Activated naive CD8-positive, alpha-beta T cell treated with anti-CD3 and anti-CD28 coated beads, Interleukin-2, amount 50 U/mL, for 16 hours (primary cell): ENCODE results near the gene F7.
"Not testable (repeated sequence)": the region's sequence is repeated elsewhere in the genome, so short reads cannot be mapped to it uniquely, and the experiment has no call there.

Source experiments
- DNase-seq: peaks from one replicate; pipeline ENCODE4 v3.0.0-alpha.2; 2020; ENCODE audit warnings: low read depth, low spot score

F7 gene

GRCh38 chr13:113102302-113102701 lies 3.3 kb upstream of the F7 start:
- DNase-seq = not testable (repeated sequence)

DNA sequence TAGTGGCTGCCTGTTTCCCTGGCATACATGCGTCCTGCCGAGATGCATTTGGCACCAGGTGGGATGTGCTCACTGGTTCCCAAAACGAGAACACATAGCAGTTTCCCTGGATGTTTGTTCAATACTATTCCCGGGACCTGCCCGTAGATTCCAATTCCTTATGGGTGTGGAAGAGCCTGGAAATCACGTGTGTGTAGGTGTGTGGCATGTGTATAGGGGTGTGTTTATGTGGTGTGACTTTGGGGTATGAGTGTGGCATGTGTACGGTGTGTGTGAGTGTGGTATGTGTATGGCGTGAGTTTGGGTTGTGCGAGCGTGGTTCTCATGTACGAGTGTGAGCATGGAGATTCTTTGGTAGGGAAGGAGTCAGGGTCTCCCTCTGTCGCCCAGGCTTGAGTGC lies 2.9 kb upstream of the F7 start:
- no peak for DNase-seq

- DNase-seq = no peak
Observed at GRCh38 chr13:113103646-113104045, 1.9 kb upstream of the F7 start.

DNA sequence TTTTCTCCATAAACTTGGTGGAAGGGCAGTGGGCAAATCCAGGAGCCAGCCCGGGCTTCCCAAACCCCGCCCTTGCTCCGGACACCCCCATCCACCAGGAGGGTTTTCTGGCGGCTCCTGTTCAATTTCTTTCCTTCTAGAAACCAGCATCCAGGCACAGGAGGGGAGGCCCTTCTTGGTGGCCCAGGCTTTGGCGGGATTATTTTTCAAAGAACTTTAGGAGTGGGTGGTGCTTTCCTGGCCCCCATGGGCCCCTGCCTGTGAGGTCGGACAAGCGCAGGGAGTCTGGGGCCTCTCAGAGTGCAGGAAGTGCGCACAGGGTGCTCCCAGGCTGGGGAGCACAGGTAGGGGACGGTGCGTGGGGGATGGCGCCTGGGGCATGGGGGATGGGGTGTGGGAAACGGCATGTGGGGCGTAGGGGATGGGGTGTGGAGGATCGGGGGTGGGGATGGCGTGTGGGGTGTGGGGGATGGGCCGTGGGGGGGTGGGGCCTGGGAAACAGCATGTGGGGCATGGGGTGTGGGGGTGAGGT lies 396 bp downstream of the F7 start:
- DNase-seq = no peak

- no peak for DNase-seq
Observed at GRCh38 chr13:113106711-113107351, 1.2 kb downstream of the F7 start.

GRCh38 chr13:113108521-113108920 lies 2.9 kb downstream of the F7 start:
- not testable (repeated sequence) for DNase-seq

GRCh38 chr13:113109151-113110047 lies 3.8 kb downstream of the F7 start:
- no peak for DNase-seq

DNA sequence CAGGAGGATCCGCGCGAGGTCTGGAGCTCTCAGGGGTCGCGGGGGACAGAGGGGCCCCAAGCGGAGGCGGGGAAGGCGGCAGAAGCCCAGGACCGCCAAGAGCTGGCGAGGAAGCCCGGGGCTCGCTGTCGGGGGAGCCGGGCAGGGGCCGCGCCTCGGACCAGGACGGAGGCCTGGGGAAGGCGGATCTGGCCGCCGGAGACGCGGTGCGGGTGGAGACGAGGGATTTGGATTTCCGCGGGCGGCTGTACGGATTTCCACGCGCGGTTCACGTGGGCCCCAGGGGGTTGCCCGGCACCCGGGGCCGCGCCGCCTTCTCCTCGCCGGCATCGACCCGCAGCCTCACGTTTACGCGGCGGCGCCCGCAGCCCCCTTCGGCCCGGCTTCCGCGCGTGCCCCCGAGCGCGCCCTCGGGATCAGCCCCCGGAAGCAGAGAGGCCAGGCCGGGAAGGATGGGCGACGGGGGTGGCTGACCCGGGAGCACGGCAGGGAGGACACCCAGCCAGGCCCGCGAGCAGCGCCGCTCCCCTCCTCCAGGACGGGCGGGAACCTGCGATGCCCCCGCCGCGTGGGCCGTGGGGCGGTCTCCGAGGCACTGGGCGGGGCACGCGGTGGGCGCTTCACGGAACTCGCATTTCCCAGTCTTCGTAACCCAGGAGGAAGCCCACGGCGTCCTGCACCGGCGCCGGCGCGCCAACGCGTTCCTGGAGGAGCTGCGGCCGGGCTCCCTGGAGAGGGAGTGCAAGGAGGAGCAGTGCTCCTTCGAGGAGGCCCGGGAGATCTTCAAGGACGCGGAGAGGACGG lies 4.7 kb downstream of the F7 start:
- DNase-seq = no peak

GRCh38 chr13:113110852-113111315 lies 5.3 kb downstream of the F7 start:
- no peak for DNase-seq

DNA sequence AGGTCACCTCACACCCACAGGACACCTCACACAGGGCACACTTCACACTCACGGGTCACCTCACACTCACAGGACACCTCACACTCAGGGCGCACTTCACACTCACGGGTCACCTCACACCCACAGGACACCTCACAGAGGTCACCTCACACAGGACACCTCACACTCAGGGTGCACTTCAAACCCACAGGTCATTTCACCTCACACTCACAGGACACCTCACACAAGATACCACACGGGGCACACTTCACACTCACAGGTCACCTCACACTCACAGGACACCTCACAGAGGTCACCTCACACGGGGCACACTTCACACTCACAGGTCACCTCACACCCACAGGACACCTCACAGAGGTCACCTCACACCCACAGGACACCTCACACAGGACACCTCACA lies 6.2 kb downstream of the F7 start:
- DNase-seq = not testable (repeated sequence)

DNA sequence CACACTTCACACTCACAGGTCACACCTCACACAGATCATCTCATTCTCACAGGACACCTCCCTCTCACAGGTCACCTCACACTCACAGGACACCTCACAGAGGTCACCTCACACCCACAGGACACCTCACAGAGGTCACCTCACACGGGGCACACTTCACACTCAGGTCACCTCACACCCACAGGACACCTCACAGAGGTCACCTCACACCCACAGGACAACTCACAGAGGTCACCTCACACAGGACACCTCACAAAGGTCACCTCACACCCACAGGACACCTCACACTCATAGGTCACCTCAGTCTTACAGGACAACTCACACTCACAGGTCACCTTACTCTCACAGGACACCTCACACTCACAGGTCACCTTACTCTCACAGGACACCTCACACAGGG lies 6.9 kb downstream of the F7 start:
- DNase-seq = not testable (repeated sequence)

DNA sequence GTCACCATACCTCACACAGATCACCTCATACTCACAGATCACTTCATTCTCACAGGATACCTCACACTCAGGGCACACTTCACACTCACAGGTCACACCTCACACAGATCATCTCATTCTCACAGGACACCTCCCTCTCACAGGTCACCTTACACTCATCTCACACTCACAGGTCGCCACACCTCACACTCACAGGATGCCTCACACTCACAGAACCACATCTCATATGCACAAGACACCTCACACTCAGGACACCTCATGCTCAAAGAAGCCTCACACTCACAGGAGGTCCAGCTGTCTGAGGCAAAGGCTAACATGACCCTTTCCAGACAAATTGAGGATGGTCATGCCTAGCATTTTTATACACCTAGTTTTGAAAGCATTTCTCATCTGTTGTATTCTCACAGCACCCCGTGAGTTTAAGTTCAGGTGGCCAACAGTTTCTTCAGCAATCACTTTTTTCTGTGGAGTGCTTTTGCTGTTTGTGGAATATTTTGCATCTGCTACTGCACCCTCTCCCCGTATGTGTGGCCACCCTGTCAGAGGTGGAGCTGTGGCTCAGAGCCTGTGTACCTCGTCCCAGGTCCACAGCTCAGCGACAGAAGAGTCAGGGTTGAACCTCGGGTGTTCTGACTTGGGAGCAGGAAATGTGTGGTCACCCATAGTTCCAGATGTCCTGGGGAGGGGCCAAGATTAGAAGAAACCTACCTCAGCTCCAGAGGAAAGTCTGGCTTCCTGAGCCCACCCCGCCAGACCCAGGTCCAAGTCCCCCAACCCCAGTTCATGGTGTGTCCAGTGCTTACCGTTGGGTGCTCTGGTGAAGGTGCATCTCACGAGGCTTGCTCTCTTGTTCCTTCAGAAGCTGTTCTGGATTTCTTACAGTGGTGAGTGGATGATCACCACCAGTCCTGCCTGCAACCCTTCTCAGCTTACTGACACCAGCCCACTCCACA lies 7.6 kb downstream of the F7 start:
- DNase-seq = no peak

DNA sequence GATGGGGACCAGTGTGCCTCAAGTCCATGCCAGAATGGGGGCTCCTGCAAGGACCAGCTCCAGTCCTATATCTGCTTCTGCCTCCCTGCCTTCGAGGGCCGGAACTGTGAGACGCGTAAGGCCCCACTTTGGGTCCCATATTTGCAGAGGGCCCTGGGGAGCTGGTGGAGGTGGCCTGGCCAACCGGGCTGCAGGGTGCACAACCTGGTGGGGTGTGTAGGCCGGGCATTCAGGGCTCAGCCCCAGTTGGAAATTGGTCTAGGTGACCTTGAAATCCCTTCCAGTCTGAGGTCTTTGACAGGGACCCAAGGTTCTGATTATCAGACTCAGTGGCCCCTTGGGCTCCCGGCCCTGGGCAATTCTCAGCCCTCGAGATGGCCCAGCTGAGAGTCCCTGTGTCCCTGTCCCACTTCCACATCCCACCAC lies 8.3 kb downstream of the F7 start:
- no peak for DNase-seq

- no peak for DNase-seq
Observed at GRCh38 chr13:113114511-113115362, 9.1 kb downstream of the F7 start.

DNA sequence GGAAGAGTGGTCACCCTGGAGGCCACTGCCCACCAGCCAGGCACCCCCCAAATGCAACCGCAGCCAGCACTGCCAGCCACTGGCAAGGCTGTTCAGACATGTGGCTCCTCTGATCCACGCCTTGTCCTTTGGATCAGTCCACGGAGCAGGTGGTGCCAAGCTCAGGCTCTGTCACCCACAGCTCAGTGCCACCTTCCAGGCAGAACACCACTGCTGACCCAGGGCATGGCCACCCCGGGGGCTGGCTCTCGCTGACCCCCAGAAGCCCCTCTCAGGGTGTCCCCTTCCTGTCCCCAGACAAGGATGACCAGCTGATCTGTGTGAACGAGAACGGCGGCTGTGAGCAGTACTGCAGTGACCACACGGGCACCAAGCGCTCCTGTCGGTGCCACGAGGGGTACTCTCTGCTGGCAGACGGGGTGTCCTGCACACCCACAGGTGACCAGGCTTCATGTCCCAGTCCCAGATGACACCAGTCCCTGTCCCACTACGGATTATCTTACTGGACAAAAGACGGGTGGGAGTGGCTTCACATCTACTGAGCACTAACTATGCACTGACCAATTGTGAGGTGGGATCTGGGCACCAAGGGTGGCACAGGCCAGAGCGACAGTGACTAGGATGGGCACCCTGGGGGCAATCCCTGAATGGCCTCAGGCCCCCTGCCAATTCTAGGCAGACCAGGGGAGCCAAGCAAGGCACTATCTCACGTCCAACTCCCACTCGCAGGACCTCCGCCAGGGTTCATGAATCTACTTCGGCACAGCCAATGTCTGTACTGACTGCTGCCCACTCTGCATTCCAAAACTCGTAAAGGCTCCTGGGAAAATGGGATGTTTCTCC lies 10.0 kb downstream of the F7 start:
- DNase-seq = no peak

- DNase-seq = no peak
Observed at GRCh38 chr13:113116206-113116800, 10.7 kb downstream of the F7 start.

DNA sequence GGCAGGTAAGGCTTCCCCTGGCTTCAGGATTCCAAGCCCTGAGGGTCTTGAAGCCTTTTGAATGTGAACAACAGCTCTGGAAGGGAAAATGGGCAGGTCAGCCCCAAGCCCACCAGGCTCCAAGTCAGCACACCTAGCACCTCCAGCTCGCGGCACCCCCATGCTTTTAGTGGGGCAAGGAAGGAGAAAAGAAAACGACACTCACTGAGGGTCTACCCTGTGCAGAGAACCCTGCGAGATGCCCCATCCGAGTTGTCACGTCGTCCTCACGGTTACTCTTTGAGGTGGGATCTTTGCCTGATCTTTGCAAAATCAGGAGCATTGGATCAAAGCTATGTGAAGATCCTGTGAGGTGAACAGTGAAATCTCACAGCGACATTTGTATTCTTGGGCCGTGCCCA lies 11.3 kb downstream of the F7 start:
- no peak for DNase-seq

GRCh38 chr13:113117335-113117872 lies 11.8 kb downstream of the F7 start:
- no peak for DNase-seq
